GM21529 (cell line): ENCODE data around the gene E2F8.

Experiments used
- ATAC-seq: cut with Tn5 transposase; IDR thresholded peaks from one replicate; pipeline ENCODE4 v1.9.1; 2021; ENCODE audit not compliant: unreplicated experiment

The E2F8 gene

GRCh38 chr11:19225123-19225522 lies 15.6 kb downstream of the E2F8 start:
- no peak for ATAC-seq

GRCh38 chr11:19220903-19221724 lies 19.6 kb downstream of the E2F8 start:
- ATAC-seq = no peak

GRCh38 chr11:19218786-19219460 lies 21.8 kb downstream of the E2F8 start:
- no peak for ATAC-seq

GRCh38 chr11:19218216-19218615 lies 22.5 kb downstream of the E2F8 start:
- ATAC-seq = no peak

GRCh38 chr11:19216709-19217374 lies 23.9 kb downstream of the E2F8 start:
- ATAC-seq = no peak

GRCh38 chr11:19216021-19216420 lies 24.7 kb downstream of the E2F8 start:
- no peak for ATAC-seq

- ATAC-seq = no peak
These were observed 31.0 kb downstream of the E2F8 start for GRCh38 chr11:19209617-19210370.

GRCh38 chr11:19208959-19209546 lies 31.7 kb downstream of the E2F8 start:
- ATAC-seq = no peak

GRCh38 chr11:19208181-19208580 lies 32.6 kb downstream of the E2F8 start:
- no peak for ATAC-seq

GRCh38 chr11:19204836-19205235 lies 35.9 kb downstream of the E2F8 start:
- ATAC-seq = no peak

GRCh38 chr11:19201737-19202605 lies 38.8 kb downstream of the E2F8 start, which contains the start of gene CSRP3:
Gene CSRP3, minus strand, starts transcription at chr11:19201983. Its CDS starts 9,535 bp downstream, at chr11:19192448.
- ATAC-seq = no peak

GRCh38 chr11:19200410-19201201 lies 40.1 kb downstream of the E2F8 start:
- ATAC-seq = no peak

- ATAC-seq = no peak
These were observed 41.0 kb downstream of the E2F8 start for GRCh38 chr11:19199771-19200170.

GRCh38 chr11:19199048-19199447 lies 41.7 kb downstream of the E2F8 start:
- no peak for ATAC-seq

GRCh38 chr11:19196432-19196831 lies 44.3 kb downstream of the E2F8 start:
- no peak for ATAC-seq

GRCh38 chr11:19194620-19195308 lies 46.0 kb downstream of the E2F8 start:
- ATAC-seq = no peak

GRCh38 chr11:19193916-19194315 lies 46.8 kb downstream of the E2F8 start:
- no peak for ATAC-seq

GRCh38 chr11:19191530-19192169 lies 49.1 kb downstream of the E2F8 start:
- no peak for ATAC-seq
